GM12878 (cell line): ENCODE measurements around the gene CCDC68.

ENCODE experiments used
- POLR2A ChIP-seq: IDR thresholded peaks from 2 replicates; pipeline ENCODE4 v1.6.1; 2011; ENCODE audit warnings: low read depth, mild to moderate bottlenecking, low read length
- RBBP5 ChIP-seq: fragments of 200-600 bp; sonication (generic); conservative IDR thresholded peaks from 2 replicates; pipeline ENCODE4 v1.6.1; 2016

DNA sequence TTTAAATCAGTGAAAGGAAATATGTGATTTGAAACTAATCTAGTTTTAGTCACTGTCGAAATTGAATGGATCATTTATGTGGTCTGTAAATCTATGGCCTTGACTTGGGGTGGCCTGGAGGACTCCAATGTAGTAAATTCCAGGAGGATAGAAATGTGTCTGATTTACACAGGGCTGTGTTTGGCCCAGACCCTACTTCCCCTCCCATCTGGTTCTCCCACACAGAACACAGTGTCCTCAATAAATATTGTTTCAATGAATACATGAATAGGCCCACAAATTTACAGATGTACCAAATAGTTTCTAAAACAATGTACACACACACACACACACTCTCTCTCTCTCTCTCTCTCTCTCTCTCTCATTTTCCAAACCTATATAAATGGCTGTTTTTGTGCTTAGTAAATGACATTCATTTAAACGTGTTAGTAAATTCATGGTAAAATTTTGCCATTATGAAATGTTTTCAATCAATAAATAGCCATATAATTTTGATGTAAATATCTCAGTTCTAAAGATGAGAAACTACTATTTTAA, 1.9 kb downstream of the CCDC68 start:
- no peak for TF ChIP-seq POLR2A
- TF ChIP-seq RBBP5: no peak
